Bronchial smooth muscle cell (primary cell): ENCODE results near the gene DSTN. TPM values are rescaled to one million over a fixed set of nuclear protein-coding genes. Genes with fewer than 3 reads are reported as not detected.

Source experiments
- total RNA-seq: library from RNA; depleted of rRNA; stranded (reverse); fragments of >200 nt; gene quantifications from 2 replicates; pipeline ENCODE4 v1.2.1, GENCODE V29; 2014

DSTN gene
- 123 and 166 TPM in 2 replicates for total RNA-seq

GRCh38 chr20:17569616-17570346 is at the start of gene DSTN:
Gene DSTN, plus strand, starts transcription at chr20:17570075. Its CDS starts 134 bp downstream, at chr20:17570209.

GRCh38 chr20:17530716-17531664 is 38.9 kb upstream of the DSTN start, which contains the start of gene BFSP1:
Gene BFSP1, minus strand, starts transcription at chr20:17531379. Its CDS starts 50 bp downstream, at chr20:17531329.

Other genes starting within 250 kb of the DSTN start
- gene BFSP1, start 38.7 kb upstream of the DSTN start, total RNA-seq: 2.3 and 3.5 TPM in 2 replicates
- 229 and 240 TPM in 2 replicates for gene RRBP1, start 112.2 kb downstream of the DSTN start, total RNA-seq
- gene BANF2, start 129.9 kb downstream of the DSTN start, total RNA-seq: not detected in 2 replicates